HG03520 (cell line): ENCODE results near the gene DIAPH3.
A peak's percentile ranks its signal among the peaks of the same experiment; 100 is the strongest.

Source experiments
- ATAC-seq: cut with Tn5 transposase; IDR thresholded peaks from one replicate; pipeline ENCODE4 v1.9.1; 2021; ENCODE audit warnings: mild to moderate bottlenecking, moderate library complexity; ENCODE audit not compliant: unreplicated experiment

The DIAPH3 gene

DNA sequence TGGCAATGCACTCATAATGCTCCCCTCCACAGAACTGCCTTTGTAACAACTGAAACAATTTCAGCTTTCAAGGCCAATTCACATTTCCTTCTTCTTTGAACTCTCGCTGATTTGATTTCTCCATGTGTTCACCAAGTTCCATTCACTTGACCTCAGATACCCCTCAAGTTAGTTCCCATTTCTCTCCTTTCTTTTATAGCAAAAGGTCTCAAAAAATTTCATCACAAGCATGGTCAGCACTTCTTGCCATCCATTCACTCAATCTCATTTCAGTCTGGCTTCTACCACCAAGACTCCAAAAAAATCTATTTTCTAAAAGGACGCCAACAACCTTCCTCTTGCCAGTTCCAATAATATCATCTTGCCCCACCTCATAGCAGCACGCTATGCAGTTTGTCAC, 135.7 kb downstream of the DIAPH3 start:
- ATAC-seq: no peak

DNA sequence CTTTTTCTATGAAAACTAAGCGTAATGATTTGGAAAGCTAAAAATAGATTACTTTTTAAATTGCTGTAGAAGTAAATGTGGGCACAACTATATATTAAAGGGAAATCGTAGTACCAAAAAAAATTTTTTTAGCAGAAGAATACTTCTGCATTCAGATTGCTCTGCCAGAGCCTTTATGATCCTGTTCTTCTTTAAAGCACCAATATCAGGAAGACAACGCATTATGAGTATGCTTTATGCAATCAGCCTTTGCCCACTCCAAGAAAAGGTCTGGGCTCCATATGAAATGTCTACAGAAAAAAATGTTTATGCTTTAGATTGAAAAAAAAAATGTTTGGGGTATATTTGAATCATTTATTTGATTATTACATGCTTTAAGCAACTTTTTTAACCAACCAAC, 137.4 kb downstream of the DIAPH3 start:
- ATAC-seq: no peak

- no peak for ATAC-seq
Measured at GRCh38 chr13:60020288-60020687, 143.4 kb downstream of the DIAPH3 start.

- peak; percentile 71 for ATAC-seq
Measured at GRCh38 chr13:60019119-60019993, 144.4 kb downstream of the DIAPH3 start.

DNA sequence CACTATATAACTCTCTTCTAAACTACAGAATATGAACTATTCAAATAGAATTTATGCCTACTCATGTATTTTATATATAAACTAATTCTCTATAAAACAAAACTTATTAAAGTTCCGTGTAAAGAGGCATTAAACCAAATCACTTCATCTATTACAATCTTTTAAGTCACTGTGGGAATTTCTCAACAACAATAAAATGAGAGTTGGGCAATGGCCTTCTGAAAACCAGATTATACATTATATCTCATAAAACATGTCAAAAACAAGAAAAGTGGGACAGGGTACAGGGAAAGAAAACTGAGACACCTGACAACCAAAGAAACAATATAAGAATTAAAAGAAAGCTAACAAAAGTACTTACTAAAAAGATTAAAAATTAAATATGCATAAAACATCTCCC, 145.2 kb downstream of the DIAPH3 start:
- no peak for ATAC-seq

DNA sequence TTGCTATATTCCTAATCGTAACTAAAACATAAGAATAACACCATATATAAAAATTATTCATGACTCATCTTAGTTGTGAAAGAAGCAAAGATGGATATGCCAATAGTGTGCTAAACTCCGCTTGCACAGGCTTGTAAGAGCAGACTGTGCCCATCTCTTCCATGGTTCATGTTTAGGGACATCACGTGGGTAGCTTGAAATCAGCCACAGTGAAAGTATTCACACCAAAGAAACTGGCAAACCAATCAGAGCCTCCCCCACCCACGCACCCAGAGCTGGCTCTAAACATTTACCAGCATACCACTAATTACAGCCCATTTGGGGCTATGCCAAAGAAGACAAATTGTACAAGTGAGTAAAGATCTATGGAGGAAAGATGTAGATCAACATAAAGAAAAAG, 147.5 kb downstream of the DIAPH3 start:
- ATAC-seq: no peak

- ATAC-seq: no peak
Measured at GRCh38 chr13:60013166-60013565, 150.6 kb downstream of the DIAPH3 start.

- ATAC-seq: no peak
Measured at GRCh38 chr13:60012488-60012887, 151.2 kb downstream of the DIAPH3 start.

DNA sequence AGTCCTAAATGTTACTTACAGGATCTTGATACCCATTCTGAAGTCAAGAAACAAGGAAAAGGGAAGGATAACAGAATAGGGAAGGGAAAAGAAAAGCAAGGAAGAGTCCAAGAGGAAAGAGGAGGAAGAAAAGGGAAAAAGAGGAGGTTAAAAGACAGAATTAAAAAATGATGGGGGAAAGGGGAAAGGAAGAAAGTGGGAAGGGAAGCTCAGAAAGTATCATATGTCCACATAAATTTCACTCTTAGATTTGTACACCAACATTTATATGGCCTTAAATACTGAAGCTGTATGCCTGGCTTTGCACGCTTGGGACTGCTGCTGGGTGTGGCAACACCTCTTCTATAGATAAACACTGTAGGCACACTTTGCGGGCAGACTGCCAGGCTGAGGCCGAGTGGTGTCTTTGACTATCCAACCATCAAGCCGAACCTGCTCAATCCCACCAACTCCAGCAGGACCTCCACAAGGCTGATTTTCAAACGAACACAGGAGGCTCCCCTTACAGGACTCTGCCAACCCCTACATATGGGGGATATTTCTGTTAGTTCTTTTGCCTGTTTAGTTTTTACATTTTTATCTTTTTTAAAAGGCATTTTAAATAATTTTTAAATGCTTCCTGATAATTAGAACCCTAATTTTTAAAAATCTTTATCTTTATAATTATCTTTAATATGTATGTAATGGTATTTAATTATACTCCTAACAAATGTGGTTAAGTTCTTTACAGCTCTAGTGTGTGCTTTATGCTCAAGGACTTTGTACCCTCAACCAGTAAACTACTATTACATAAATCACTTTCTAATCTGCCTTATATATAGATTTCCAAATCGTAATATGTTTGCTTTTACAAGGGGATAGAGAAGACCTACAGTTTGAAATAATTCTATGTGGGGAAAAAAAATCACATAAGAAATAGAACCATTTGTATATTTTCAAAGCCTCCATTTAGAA, 154.2 kb downstream of the DIAPH3 start:
- no peak for ATAC-seq

DNA sequence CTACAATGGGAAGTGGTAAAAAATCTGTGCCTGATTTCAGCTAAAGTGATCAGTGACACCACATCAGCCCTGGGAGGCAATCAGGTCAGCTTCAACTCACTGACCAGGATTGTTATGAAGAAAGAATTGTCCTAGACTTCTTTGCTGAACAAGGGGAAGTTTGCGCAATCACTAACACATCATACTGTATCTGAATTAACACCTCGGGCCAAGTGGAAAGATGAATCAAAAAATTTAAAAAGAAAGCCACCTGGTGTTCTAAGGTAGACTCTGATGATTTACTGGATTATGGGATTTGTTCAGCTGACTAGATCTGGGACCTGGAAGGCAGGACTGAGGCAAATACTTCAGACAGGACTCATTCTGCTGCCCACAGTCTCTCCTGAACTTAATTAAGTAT, 161.8 kb downstream of the DIAPH3 start:
- ATAC-seq: no peak

DNA sequence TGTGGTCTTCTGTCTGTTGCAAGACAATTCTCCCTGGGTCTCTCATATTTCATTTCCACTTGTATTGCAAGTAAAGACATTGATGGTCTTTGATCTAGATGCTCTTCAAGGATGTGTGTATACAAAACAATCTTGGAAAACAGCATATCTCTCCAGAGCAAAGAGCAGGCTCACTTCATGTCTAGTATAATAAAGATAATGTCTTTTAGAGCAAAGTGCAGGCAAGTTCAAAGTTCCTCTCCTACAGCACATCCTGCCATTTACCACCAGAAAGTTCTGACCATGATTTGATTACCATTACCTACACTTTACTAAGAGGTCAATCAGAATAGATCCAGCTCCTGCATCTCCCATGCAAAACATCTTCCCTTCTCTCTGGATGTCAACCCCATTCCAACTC, 162.8 kb downstream of the DIAPH3 start:
- no peak for ATAC-seq

DNA sequence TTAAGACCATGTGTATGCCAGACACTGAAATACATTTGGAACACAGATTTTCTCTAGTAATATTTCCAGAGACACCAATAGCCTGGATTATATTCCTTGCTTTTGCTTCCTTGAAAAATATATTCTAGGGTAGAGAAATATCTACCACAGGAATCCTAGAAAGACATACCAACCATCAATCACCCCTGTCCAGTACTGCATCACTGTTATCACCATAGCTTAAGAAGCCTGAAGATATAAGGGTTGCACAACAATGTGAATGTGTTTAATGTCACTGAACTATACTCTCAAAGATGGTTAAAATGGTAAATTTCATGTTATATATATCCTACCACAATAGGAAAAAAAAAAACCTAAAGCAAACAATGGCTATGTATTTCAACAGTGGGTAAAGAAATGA, 163.6 kb downstream of the DIAPH3 start:
- ATAC-seq: no peak

- ATAC-seq: no peak
Measured at GRCh38 chr13:59997976-59998375, 165.8 kb downstream of the DIAPH3 start.

DNA sequence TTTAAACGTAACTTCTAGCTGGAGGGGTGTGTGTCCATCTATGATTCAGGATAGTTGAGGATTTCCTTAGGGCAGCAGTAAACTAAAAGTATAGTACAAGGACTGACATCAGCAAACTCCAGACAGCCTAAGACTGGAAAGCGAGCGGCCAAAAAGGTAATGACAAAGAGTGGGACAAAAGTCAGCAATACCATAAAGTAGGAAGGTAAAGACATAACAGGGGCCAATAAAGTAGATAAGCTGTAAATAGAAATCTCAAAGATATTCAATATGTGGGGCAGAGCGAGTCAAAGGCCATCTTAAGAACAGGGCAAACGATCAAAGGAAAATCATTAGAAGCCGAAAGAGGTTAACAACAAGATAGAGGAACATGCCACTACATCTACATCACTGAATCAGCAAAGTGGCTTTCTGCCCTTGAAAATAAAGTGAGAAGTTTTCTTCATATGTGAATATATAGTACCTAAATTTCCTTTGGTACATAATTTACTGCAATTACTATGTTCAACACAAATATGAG, 167.2 kb downstream of the DIAPH3 start:
- ATAC-seq: no peak

DNA sequence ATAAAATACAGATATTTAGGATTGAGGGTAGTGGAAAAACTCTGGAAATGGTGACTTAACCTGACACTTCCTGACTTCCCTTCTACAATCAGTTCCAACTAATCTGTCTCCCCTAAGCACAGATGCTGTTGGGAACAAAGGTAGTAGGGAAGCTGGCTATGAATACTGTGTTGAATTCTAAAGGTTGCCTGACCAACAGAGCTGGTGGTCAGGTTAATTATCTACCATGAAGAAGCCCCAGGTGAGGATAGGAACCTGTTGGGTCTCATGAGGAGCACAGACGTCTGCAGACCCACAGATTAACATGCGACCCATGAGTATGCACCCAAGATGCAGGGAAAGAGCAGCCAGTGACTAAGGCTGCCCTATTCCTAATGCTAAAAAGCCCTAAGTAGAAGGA, 172.3 kb downstream of the DIAPH3 start:
- no peak for ATAC-seq

DNA sequence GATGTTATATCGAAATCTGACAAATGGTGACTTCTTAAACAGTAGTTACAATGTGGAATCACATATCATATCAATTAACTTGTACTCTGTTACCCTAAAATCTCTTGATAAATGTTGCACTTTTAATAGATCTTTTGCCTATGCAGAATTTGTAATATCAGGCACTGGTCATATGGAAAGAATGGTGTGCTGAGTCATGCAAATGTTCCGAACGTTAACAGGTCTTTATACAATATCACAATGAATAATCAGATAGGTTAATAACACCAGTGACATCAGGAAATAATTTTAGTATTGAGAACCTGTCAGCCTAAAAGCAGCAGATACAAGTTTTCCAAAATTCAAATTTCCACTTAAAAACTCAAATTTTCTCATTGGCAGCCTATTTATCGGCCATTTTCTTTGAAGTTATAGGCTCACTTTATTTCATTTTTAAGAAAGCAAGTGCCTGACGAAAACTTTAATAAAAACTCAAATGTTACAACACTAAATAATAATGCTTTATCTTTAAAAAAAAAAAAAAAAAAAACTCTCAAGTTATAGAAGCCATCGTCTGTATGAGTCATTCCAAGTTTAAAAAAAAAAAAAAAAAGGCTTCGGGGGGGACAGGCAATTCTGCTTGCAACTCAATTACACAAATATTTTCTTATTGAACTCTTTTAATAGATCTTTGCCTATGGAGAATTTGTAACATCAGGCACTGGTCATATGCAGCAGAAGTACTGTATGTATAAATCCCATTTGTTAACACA, 180.9 kb downstream of the DIAPH3 start:
- no peak for ATAC-seq

DNA sequence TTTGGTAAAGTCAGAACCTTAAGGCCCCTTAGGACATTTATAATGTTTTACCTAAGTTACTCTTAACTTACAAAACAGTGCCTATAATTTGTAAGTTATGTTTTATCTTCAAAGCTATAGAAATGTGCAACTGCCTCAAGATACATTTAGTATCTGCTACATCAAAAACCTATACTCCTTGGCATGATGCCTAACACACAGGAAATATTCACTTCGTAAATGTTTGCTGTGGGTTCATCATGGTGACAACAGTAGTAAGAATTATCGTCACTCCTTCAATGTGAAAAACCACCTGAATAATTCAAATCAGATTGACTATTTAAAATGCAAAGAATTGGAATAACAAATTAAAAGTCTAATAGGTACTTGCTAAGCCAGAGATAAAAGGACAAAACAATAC, 184.1 kb downstream of the DIAPH3 start:
- no peak for ATAC-seq

DNA sequence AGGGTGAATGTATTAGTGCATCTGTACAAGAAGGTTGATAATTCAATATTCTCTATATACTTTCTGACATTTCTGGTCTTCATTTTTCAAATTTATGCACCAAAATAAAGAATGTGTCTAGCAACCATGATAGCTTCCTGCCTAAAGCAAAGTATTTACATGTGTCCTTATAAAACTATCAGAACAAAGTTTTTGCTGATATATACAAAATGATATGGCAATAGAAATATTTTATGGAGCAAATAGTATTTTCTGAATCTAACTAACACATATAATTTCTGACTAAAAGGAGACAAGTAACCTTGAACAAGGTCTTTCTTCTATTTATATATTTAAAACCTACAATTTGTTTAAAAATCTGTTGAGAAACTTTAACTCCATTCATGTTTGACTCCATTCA, 184.9 kb downstream of the DIAPH3 start:
- no peak for ATAC-seq

- ATAC-seq: no peak
Measured at GRCh38 chr13:59976856-59977255, 186.9 kb downstream of the DIAPH3 start.

DNA sequence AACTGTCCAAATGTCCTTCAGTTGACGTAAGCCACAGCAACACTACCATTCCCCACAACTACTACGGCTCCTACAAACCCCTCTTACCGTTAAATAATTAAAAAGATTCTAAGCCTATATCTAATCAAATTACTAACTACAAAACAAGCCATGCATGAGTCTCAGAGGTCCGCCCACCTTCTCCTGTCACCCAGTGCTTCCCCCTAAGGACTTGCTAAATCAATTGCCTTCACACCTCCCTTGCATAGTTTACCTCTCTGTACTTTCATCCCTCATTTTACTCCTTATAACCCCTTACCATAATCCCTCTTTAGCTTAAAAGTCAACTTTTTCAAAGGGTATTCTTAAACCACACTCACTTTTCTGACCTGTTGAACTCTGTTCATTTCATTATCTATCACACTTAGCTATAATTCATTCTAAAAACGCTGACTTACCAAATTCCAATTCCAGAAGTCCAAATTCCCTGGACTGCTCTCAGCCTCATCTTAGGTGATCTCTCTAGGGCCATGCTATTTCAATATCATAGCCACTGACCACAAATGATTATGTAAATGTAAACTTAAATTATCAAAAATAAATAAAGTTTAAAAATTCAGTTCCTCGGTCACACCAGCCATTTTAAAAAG, 187.8 kb downstream of the DIAPH3 start:
- ATAC-seq: no peak
